SIG-M5 treated with dmso at 0.1 percent for 504 hours (cell line): ENCODE data around the gene NID2.

Experiments used
- DNase-seq: peaks from one replicate; lab custom pipeline; 2025; ENCODE audit not compliant: unreplicated experiment; lab: John Stamatoyannopoulos, UW

Gene NID2

DNA sequence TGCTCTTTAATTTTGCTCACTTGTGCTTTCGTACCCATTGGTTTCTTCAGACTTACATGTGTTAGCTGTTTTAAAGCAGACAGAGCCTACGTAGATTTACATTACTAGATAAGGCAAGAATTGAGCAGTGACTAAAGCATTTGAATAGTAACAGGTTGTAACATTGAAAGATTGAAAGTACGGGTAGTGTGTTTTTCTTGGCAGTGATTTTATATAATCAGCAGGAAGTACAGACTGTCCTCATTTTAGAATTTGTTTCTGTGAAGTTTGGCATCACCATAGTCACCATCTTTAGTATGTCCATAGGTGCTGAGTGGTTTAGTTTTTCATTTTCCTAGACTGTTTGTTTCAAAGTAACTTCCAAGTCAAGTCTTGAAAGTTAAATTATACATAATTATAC, 65.5 kb downstream of the NID2 start:
- DNase-seq: no peak

DNA sequence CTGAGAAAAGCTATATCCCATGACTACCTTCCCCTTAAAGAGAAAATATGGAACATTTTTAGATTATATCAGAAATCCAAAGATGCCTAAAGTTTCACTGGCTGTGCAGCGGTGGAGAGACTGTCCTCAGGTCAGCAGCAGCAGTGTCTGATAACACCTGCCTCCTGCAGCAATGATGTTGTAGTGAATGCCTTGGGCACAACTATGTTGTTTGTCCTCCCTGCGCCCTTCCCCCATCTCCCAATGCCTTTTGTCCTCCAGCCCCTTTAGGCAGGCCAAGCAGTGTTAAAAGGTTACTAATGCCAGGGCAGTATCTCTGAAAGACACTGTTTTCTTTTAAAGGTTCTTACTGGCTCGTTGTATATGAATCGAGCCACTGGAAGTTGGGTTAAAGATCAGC, 66.3 kb downstream of the NID2 start:
- DNase-seq: no peak

DNA sequence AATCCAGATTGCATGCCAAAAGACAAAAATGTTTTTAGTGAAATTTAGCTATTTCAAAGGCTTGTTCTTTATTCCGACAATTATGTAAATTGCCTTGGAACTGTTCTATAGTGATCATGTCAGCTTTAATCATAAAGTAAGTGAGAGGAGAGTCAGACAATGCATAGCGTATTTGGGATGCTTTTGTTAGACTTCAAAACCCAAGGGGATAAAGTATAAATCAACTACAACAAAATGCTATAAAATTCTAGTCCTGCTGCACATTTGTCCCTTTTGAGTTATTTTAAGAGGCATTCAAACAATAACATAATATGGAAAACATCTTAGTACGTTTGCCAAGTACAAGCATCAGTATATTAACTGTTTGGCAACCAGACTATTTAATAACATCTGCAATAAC, 68.2 kb downstream of the NID2 start:
- DNase-seq: no peak

- DNase-seq: no peak
Observed at GRCh38 chr14:52000019-52000582, 68.8 kb downstream of the NID2 start.

- DNase-seq: no peak
Observed at GRCh38 chr14:51999084-51999483, 69.8 kb downstream of the NID2 start.

- DNase-seq: no peak
Observed at GRCh38 chr14:51998348-51998747, 70.5 kb downstream of the NID2 start.

- no peak for DNase-seq
Observed at GRCh38 chr14:51996148-51996746, 72.6 kb downstream of the NID2 start.

DNA sequence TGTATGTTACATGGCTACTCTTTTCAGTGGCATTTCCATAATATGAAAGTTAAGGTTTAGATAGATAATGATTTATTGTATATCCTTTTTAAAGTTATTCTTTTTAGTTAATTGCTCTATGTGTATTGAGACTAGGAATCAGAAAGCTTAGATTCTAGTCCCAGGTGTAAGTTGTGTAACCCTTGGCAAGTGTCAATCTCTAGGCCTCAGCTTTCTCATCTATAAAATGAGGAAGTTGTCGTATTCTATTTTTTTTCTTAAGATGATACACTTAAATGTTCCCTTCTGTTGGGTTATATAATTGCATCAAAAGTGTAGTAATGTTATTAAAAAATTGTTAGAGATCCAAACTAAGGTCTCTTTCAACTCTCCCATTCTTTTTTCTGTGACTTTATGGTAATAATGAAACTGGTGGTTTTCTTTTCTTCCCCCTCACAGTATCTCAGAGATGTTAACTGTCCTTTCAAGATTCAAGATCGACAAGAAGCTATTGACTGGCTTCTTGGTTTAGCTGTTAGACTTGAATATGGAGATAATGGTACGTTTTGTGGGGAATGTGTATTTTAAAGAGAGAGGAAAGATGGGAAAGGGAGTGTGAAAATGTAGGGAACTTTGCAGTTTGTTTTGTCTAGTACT, 75.5 kb downstream of the NID2 start:
- no peak for DNase-seq

DNA sequence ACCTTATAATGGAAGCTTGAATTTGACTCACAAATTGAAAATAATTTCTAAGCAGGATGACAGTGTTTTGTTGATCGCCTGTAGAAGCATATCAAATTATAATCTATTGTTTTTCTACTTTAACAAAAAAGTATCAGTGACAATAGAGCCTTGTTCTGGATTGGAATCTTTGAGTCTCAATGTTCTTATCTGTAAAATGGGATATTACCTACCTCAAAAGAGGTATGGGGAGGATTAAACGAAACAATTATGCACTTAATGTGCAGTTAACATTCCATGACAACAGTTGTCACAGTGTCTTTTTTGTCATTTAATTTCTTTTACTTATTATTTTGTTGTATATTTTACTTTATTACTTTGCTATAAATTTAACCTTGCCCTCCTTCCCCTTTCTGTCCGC, 78.4 kb downstream of the NID2 start:
- DNase-seq: no peak

DNA sequence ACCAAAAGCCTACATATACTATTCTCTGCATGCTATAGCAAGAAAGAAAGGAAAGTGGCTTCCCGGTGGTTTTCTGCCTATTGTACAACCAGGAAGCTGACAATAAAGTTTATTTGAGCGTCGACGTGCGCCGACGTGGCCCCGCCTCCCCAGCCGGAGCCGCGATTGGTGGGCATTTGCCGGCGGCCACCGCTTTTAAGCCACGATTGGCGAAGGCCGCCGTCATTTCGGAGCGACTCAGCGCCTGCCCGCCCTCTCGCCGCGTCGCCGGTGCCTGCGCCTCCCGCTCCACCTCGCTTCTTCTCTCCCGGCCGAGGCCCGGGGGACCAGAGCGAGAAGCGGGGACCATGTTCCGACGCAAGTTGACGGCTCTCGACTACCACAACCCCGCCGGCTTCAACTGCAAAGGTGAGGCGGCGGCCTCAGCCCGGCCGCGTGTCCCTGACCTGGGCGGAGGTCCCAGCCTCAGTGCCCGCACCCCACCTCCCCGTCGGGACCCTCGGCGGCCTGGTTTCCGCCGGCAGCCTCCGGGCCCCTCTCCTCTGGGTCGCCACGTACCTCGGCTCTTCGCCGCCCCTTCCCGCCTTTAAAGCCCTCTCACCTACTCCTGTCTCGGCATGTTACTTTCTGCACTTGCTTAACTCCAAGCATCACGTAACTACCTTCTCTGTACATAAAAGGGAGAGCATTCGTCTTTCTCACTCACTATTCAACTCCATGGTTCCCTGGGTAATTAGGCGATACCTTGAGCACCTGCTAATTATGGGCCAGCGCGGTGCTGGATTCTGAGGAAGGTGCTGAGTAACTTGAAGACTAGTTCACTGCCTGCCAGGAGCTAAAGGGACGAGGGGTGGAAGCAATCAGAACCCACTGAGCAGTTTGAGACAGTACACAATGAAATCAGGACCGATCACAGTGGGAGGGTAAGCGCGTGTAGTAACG, 79.3 kb downstream of the NID2 start, which contains the start of gene RTRAF:
RTRAF (plus strand) TSS at position 254 of the 942 bp plus-strand sequence; CDS start at position 348, 94 bp downstream.
- peak; percentile 91 for DNase-seq

DNA sequence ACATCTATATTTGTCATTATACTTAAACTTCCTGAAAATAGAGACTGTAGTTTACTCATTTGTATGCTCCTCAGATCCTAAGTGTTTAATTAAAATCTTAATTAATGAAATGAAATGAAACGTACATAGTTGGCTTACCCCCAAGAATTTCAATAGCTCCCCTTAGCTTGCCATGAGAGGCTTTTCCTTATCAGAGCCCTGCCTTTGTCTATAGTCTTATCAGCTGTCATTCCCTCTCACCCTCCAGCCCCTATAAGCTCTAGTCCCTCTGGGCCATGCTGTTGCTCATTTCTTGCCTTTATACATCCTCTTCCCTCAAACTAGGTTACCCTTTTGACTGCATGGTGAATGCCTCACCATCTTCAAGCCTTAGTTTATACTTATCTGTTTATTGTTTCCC, 80.6 kb downstream of the NID2 start:
- DNase-seq: no peak

DNA sequence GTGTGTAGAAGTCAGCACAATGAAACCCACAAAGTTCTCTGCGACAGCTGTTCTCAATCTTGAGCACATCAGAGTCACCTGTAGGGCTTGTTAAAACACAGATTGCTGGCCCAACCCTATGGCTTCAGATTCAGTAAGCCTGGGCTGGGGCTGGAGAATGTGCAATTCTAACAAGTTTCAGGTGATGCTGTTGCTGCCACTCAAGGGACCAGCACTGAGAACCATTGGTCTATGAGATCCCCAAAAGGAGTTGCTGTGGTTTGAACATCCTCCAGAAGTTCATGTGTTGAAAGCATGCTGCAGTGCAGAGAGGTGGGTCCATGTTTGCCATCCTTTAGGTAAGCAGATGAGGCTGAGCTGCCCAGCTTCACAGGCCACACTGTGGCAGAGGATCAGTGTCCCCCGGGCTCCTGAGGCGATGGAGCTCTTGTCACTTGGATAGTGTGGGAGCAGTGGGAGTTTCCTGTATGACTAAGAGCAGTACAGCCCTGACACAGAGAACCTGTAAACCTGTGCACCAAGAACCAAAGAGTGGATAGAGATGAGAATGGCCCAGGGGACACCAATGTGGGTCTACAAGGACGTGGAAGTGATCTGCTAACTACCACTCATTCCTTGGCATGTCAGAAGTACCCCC, 87.5 kb downstream of the NID2 start:
- no peak for DNase-seq

DNA sequence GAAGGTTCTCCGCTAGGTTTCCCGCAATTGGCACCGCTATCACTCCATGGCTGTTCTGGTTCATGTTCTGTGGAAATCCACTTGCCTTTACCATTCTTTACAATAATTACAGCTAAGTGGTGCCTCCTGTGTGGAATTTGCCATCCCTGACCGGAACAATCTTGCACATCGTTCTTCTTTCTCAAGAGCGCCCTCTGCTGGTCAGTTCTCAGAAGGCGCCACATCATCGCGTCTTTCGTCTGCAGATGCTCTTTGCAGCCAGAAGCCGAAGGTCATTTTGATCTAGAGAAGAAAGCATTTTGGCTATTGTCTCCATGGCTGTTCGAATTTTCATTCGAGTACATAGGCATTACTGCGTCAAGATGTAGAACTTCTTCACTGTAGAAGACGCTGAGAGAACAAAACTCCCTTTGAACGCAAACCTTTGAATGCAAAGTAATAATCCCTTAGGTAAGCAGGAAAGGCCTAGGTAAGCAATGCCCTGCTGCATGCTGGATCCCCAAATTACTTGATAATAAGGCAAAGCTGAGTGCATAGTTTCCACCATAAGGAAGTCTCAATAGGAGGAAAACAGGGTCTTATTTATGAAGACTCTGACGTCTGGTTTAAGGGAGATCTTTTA, 89.7 kb downstream of the NID2 start:
- DNase-seq: peak; percentile 63

DNA sequence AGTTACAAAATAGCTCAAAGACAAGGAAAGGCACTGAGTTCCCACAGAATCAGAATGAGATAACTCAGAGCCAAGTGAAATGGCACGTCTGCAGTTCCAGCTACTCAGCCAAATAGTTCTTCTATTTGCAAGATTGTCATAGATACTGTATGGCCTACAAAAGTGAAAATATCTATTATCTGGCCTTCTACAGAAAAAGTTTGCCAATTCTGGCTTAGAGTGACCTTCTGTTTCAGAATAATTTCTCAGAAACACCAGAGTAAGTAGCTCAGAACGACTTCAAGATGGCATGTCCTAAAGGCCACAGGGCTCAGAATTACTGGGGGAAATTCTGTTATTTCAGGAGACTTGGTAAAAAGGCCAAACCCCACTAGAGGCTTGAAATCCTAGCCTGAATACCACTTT, 90.2 kb downstream of the NID2 start:
- no peak for DNase-seq

GRCh38 chr14:51977075-51977474, 91.8 kb downstream of the NID2 start:
- DNase-seq: no peak

DNA sequence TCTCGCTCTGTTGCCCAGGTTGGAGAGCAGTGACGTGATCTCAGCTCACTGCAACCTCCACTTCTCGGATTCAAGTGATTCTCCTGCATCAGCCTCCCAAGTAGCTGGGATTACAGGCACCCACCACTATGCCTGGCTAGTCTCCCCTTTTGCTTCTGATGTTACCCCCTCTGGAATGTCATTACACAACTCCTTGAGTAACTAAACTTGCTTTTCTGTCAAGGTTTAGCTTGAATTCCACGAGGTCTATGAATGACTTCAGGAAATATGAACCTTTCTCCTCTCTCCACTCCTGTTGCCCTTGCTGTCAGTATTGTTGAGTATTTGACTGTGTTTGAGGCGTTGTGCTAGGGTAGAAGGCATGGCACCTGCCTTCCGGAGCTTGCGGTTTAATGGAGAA, 96.3 kb downstream of the NID2 start:
- no peak for DNase-seq

- no peak for DNase-seq
Observed at GRCh38 chr14:51969852-51970540, 98.9 kb downstream of the NID2 start.

GRCh38 chr14:51967521-51967920, 101.3 kb downstream of the NID2 start:
- no peak for DNase-seq

- no peak for DNase-seq
Observed at GRCh38 chr14:51963286-51963685, 105.6 kb downstream of the NID2 start.

- DNase-seq: no peak
Observed at GRCh38 chr14:51962711-51963110, 106.1 kb downstream of the NID2 start.
